GM10847 (cell line): ENCODE results near the gene NCEH1.

Experiments
- POLR2A ChIP-seq: IDR thresholded peaks from 2 replicates; pipeline ENCODE4 v1.6.1; 2011; ENCODE audit not compliant: insufficient read length; ENCODE audit errors: extremely low read depth

NCEH1 gene

DNA sequence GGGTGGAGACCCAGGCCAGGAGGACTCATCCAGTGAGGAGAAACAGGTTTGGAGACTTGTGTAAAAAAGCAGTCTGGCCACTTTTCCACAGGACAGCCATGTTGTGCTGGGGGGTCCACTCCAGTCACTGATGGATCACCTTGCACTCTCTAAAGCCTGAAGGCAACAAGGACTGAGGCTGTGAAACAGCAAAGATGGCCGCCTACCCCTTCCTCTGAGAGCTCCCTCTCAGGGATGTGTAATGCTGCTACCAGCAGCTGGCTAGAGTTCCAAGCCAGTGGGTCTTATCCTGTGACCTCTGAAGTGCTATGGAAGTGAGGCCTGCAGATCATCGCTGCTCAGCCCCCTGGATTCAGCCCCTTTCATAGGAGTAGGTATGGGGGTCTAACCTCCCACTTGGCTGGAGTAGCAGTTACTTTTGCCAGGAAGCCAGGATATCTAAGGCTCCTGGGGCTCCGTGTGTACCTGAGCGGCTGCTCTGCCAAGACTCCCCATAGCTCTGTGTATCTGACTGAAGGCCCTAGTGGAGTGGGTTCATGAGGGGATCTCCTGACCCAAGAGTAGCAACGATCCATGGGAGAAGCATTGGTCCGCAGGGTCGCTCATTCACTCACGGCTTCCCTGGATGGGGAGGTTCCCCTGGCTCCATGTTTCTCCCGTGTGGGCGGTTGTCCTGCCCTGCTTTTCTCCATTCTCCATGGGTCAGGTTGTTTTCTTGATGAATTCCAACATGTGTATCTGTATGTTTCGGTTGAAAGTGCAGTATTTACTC is 117.8 kb downstream of the NCEH1 start:
- TF ChIP-seq POLR2A = no peak

DNA sequence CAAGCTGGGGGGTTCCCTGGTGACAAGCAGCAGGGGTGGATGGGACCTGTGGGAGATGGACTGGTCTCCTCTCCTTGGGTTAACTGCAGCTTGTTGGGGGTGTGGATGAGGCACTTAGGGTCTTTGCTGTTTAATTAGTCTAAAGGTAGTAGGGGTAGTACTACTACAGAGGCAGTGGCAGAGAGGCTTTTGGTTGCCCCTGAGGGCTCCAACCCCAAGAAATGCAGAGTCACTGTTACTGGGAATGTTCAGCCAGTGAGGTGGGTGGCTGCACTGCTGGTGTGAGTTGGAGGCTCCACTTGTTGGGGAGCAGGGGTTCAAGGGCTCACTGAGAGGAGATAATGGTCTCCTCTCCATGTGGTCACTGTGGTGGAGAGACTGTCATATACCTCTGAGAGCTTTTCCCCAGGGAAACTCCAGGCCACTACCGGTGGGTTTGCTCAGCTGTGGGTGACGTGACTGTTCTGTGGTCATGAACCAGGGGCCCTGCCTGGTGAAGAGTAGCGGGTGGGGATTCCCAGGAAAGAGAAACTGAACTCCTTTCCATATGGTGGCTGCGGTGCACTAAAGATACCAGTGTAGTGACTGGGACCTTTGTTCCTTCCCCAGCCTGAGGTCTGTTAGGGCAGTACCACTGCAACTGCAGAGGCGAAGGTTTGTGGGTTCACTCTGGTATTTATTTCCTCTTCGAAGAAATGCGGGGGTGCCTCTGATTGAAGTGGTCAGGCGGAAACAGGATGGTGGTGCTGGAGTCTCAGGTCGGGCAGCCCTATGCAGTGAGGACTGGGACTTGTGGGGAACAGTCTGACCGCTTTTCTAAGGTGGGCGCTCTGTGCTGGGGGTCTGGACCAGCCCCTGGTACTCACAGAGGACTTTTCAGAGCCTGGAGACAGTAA is 118.7 kb downstream of the NCEH1 start:
- TF ChIP-seq POLR2A = no peak

GRCh38 chr3:172591125-172591605 is 119.7 kb downstream of the NCEH1 start:
- TF ChIP-seq POLR2A = no peak

GRCh38 chr3:172586436-172586835 is 124.4 kb downstream of the NCEH1 start:
- no peak for TF ChIP-seq POLR2A

- no peak for TF ChIP-seq POLR2A
Observed at GRCh38 chr3:172585954-172586353, 124.9 kb downstream of the NCEH1 start.

DNA sequence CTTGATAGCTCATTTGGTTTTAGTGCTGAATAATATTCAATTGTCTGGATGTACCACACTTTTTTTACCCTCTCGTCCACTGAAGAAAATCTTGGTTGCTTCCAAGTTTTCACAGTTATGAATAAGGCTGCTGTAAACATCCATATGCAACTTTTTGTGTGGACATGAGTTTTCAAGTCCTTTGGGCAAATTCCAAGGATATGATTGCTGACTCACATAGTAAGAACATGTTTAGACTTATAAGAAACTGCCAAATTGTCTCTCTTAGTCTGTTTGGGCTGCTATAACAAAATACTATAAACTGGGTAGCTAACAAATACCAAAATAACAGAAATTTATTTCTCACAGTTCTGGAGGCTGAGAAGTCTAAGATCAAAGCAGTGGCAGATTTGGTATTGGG is 128.2 kb downstream of the NCEH1 start:
- no peak for TF ChIP-seq POLR2A

DNA sequence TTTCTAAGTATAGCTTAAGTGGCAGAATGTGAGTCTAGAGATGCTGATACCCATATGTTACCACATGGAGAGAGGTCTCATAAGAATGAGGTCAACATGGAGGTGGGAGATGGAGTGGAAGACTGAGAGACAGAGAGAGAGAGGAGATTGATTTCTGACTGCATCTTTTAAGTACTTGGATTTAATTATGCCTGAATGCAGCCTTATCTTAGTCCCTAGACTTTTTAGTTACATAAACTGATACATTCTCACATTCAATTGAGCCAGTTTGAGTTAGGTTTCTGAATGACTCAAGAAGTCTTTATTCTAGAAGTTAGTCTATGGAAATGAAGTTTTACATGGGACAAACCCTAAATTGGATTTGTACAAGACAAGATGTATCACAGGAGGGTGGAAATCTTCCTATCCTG is 129.1 kb downstream of the NCEH1 start:
- TF ChIP-seq POLR2A = no peak

DNA sequence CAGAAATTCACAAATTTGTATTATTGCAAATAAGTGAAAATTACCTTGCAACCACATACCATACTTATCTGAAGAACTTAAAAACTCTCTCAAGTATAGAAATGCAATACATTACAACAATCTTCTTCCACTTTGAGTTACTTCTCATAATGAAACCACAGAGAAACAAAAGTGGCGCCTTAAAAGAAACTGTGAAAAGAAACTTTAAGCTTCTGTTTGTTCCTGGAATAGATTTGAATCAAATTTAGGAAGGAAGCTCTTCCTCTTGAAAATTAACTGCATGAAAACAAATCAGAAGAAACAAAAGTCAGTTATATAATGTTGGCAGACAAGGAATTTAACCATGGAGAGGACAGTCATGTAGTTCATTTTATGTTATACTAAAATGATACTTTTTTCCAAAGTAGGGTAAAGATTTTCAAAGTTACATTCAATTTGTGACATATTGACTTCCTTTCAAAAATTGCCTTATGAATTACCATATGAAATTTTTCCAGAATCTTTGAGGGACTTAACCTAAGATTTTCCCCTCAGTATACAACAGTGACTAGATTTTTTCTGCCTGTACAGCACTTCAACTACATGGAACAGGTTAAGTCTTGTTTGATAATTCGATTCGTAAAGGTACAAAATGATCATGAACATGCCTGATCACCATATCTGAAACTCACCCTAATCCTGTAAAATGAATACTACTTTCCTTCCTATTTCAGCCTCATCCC is 130.0 kb downstream of the NCEH1 start:
- TF ChIP-seq POLR2A = no peak
